GM19035 (cell line): Measurements from ENCODE around the gene ZXDA.
"Not testable (repeated sequence)": the region's sequence is repeated elsewhere in the genome, so short reads cannot be mapped to it uniquely, and the experiment has no call there.

ENCODE experiments used
- ATAC-seq: cut with Tn5 transposase; IDR thresholded peaks from one replicate; pipeline ENCODE4 v1.9.1; 2021; ENCODE audit not compliant: unreplicated experiment

Gene ZXDA, protein sequence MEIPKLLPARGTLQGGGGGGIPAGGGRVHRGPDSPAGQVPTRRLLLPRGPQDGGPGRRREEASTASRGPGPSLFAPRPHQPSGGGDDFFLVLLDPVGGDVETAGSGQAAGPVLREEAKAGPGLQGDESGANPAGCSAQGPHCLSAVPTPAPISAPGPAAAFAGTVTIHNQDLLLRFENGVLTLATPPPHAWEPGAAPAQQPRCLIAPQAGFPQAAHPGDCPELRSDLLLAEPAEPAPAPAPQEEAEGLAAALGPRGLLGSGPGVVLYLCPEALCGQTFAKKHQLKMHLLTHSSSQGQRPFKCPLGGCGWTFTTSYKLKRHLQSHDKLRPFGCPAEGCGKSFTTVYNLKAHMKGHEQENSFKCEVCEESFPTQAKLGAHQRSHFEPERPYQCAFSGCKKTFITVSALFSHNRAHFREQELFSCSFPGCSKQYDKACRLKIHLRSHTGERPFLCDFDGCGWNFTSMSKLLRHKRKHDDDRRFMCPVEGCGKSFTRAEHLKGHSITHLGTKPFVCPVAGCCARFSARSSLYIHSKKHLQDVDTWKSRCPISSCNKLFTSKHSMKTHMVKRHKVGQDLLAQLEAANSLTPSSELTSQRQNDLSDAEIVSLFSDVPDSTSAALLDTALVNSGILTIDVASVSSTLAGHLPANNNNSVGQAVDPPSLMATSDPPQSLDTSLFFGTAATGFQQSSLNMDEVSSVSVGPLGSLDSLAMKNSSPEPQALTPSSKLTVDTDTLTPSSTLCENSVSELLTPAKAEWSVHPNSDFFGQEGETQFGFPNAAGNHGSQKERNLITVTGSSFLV

GRCh38 chrX:57910287-57910912, at the start of gene ZXDA:
Gene ZXDA, minus strand, starts transcription at chrX:57910458. Its CDS starts 38 bp downstream, at chrX:57910420.
- peak; percentile 74 for ATAC-seq

DNA sequence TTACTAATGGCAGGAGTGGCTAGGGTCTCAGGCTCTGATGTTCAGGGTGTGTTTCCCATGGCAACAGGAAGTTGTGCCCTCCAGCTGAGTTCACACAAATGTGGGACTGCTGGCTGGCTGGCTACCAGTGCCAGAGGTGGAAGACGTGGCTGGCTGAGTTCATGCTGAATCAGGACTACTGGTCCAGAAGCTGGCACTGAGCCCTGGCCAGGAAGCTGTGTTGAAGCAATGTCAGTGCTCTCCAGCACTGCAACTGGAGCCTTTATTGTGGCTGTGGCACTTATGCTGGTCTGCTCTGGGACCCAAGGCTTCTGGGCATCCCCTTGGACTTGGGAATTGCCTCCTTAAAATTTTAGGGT, 42.0 kb upstream of the ZXDA start:
- no peak for ATAC-seq

GRCh38 chrX:57951666-57952319, 41.5 kb upstream of the ZXDA start:
- no peak for ATAC-seq

DNA sequence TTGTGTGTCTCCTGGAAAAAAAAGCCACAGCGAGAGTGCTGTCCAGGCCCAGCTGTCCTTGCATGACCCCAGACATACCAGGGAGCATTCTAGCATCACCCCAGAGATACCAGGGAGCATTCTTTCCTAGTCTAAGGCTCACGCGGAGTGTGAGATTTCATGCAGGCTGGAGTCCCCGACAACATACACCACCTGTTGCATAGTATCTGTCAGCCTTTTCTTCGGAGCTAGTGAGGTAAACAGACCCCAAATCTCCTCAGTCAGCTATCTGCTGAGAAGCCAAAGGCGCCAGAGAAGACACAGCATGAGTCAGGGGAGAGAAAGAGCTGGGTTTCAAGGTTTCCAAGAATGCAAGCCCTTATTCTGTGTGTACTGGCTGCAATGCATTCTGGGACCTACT, 23.1 kb upstream of the ZXDA start:
- ATAC-seq = no peak

GRCh38 chrX:57932266-57932665, 22.0 kb upstream of the ZXDA start:
- no peak for ATAC-seq

- ATAC-seq = no peak
These were observed 19.8 kb upstream of the ZXDA start for GRCh38 chrX:57930051-57930450.

GRCh38 chrX:57929373-57929772, 19.1 kb upstream of the ZXDA start:
- no peak for ATAC-seq

GRCh38 chrX:57925806-57926205, 15.5 kb upstream of the ZXDA start:
- ATAC-seq = no peak

DNA sequence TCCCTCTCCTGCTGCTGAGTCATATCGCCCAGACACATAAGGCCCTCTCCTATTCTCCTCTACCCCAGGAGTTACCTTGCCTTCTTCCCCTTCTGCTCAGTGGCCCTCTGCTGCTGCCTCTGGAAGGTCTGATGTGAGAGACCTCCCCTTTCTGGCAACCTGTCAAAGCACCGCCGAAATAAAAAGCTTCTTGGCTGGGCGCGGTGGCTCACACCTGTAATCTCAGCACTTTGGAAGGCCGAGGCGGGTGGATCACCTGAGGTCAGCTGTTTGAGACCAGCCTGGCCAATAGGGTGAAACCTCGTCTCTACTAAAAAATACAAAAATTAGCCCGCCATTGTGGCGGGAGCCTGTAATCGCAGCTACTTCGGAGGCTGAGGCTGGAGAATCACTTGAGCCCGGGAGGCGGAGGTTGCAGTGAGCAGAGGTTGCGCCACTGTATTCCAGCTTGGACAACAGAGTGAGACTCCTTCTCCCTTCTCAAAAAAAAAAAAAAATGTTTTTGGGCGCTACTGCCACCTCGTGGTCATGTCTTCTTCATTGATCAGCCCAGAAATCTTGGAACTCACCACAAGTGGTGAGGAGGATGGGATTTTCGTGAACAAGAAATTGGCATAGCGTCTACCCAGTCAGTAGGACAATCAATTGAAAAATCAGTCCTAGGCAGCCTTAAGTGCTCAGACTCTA, 8.6 kb upstream of the ZXDA start:
- ATAC-seq = no peak

DNA sequence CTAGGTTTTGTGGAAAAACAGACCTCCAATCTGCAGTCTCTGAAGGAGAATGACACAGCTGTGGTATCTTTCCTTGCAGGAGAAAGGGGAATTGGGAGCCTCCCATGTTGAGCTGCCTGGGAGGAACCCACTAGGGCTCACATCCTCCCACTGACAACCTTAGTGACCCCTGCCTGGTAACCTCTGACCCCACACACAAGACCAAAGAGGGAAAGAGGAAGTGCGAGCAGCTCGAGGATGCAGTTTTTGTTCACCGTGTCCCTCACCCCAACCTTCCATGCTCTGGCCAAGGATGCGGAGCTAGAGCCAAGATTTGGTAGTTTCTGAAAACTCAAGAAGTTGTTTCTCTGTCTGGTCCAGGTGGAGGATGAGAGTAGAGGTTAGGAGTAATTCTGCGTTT, 5.4 kb upstream of the ZXDA start:
- no peak for ATAC-seq

DNA sequence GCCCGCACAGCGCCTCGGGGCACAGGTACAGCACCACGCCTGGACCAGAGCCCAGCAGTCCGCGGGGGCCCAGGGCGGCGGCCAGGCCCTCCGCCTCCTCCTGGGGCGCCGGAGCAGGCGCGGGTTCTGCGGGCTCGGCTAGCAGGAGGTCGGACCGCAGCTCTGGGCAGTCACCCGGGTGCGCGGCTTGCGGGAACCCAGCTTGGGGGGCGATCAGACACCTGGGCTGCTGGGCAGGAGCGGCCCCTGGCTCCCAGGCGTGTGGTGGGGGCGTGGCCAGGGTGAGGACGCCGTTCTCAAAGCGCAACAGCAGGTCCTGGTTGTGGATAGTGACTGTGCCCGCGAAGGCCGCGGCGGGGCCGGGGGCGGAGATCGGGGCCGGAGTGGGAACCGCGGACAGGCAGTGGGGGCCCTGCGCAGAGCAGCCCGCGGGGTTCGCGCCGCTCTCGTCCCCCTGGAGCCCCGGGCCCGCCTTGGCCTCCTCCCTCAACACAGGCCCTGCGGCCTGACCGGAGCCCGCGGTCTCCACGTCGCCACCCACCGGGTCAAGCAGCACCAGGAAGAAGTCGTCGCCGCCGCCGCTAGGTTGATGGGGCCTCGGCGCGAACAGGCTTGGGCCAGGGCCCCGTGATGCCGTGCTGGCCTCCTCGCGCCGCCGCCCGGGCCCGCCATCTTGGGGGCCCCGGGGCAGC, 517 bp downstream of the ZXDA start:
- ATAC-seq = peak; percentile 79

- not testable (repeated sequence) for ATAC-seq
These were observed 1.2 kb downstream of the ZXDA start for GRCh38 chrX:57908972-57909594.

DNA sequence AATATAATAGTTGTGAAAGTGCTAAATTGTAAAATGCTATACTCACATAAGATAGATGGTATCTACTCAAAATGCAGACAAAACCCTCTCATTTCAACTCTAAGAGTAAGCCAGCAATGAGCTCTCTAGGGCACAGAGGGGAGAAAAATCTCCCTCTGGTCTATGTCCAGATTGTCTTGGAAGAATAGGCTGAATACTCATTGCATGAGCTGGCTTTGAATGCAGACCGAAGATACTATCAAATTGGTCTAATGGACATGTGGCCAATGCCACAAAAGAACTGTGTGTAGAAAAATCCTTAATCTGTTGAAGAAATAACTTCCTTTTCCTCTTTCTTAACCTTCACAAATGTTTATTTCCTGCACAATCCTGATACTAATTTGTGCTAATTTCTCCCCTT, 3.5 kb downstream of the ZXDA start:
- no peak for ATAC-seq

- no peak for ATAC-seq
These were observed 5.1 kb downstream of the ZXDA start for GRCh38 chrX:57905141-57905540.

- no peak for ATAC-seq
These were observed 5.9 kb downstream of the ZXDA start for GRCh38 chrX:57904176-57904880.

DNA sequence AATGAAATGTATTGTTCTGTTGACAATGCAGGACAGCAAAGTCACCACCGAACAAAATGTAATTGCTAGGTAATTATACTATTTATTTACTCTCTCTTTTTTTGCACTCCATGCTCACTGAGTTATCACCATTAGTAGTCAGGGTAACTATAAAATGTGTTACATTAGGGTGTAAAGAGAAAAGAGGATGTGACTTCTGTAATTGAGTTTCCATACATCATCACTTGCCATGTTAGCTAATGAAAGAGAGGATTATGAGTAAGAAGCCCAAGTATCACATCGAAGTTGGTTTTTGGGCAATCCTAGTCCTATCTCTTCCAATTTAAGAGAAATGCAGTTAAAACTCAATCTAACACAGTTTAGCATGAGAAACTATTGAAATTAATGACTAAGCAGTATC, 7.6 kb downstream of the ZXDA start:
- peak; percentile 48 for ATAC-seq

GRCh38 chrX:57901466-57901865, 8.8 kb downstream of the ZXDA start:
- no peak for ATAC-seq

DNA sequence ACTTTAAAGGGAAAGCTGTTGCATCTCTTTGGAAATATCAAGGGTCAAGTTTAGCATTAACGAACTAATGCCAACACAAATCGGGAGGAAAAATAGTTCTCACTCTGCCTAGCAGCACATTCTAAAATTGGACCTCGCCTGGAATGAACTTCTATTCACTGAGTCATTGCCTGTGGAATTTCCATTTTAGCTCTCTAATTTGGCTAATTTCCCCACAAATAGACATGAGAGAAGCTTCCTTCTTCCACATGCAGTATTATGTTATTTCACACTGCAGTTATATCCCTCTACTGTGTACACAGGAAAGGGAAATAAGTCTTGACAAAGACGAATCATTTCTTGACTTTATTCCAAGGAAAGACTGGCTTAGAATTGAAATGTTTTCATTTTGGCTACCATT, 9.3 kb downstream of the ZXDA start:
- no peak for ATAC-seq

GRCh38 chrX:57899906-57900305, 10.4 kb downstream of the ZXDA start:
- no peak for ATAC-seq
